Loucy (cell line): ENCODE data around the gene CCDC85C.

ENCODE experiments used
- EZH2phosphoT487 ChIP-seq: fragments of 200-600 bp; IDR thresholded peaks from 2 replicates; pipeline ENCODE4 v1.6.1; 2018; ENCODE audit warnings: antibody characterized with exemption, mild to moderate bottlenecking, moderate library complexity, borderline replicate concordance
- TF ChIP-seq, protein P1 (sequence below): fragments of 200-600 bp; sonication (generic); conservative IDR thresholded peaks from 2 replicates; pipeline ENCODE4 v1.5.1; 2014; ENCODE audit warnings: mild to moderate bottlenecking, antibody characterized with exemption, low read length

- TF ChIP-seq EZH2phosphoT487: no peak
- TF ChIP-seq, protein P1, sequence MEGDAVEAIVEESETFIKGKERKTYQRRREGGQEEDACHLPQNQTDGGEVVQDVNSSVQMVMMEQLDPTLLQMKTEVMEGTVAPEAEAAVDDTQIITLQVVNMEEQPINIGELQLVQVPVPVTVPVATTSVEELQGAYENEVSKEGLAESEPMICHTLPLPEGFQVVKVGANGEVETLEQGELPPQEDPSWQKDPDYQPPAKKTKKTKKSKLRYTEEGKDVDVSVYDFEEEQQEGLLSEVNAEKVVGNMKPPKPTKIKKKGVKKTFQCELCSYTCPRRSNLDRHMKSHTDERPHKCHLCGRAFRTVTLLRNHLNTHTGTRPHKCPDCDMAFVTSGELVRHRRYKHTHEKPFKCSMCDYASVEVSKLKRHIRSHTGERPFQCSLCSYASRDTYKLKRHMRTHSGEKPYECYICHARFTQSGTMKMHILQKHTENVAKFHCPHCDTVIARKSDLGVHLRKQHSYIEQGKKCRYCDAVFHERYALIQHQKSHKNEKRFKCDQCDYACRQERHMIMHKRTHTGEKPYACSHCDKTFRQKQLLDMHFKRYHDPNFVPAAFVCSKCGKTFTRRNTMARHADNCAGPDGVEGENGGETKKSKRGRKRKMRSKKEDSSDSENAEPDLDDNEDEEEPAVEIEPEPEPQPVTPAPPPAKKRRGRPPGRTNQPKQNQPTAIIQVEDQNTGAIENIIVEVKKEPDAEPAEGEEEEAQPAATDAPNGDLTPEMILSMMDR: no peak
These were observed 10.9 kb downstream of the CCDC85C start for GRCh38 chr14:99592933-99593753.
